Measurements from ENCODE around the gene MAP3K14. TPM values are rescaled to one million over a fixed set of nuclear protein-coding genes. Genes with fewer than 3 reads are reported as not detected.

MAP3K14 gene
- total and polyA plus RNA-seq, 4 donors = 1.2 to 7.8 (median 4.2) TPM

DNA sequence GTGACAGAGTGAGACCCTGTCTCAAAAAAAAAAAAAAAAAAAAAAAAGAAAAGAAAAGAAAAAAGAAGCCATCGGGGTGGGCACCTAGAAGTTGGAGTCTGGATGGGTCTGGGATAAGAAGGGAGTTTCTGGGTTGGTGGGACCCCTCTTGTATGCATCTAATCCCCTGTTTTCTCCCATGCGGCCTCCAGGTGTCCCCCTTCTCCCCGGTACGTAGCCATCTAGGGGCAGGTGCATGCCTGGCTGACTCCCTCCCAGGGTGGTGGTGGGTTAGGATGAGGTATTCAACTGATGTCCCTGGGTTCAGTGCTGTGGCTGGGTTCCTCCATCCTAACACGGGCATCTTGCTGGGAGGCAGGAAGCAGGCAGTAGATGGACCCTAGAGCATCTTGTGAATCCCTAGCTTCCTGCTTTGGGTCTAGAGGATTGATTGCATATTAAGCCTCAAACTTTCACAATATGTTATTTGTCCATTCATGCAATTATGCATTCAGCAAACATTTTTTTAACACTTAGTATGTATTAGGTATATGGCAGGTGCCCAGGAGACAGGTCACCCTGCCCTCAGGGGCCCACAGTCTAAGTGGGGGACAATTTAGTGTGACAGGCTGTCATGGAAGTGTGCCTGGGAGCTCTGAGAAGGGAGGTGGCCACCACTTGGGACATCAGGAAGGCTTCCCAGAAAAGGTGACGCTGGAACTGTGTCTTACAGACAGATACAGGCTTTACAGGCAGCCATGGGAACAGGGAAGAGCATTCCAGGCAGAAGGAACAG lies 82.0 kb downstream of the MAP3K14 start (continued):
- TF ChIP-seq, protein P1, sequence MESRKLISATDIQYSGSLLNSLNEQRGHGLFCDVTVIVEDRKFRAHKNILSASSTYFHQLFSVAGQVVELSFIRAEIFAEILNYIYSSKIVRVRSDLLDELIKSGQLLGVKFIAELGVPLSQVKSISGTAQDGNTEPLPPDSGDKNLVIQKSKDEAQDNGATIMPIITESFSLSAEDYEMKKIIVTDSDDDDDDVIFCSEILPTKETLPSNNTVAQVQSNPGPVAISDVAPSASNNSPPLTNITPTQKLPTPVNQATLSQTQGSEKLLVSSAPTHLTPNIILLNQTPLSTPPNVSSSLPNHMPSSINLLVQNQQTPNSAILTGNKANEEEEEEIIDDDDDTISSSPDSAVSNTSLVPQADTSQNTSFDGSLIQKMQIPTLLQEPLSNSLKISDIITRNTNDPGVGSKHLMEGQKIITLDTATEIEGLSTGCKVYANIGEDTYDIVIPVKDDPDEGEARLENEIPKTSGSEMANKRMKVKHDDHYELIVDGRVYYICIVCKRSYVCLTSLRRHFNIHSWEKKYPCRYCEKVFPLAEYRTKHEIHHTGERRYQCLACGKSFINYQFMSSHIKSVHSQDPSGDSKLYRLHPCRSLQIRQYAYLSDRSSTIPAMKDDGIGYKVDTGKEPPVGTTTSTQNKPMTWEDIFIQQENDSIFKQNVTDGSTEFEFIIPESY (IDR thresholded peaks at IDR 0.05) = no peak

DNA sequence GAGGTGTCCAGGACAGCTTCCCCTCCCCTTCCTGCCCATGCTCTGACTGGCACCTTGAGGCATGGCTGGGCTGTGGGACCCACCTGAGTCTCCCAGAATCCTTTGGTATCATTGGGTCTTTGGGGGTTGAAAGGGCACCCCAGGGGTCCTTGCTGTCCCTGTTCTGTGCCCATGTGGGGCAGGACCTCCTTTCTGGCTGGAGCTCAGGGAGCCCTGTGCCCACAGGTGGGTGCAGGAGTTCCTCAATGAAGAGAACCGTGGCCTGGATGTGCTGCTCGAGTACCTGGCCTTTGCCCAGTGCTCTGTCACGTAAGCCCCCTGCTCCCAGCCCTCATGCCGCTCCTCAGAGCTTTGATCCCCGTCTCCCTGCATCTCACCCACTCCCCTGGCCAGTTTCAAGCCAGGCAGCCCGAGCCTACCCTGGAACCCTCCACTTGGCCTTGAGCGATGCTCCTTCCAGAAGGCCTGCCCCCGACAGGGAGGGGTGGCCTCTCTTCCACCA lies 83.3 kb downstream of the MAP3K14 start:
- DNase-seq (ENCODE audit: low spot score) = no peak
- Histone ChIP-seq H3K27me3 (ENCODE audit: control insufficient read depth in 4 of 4, insufficient read depth in 4 of 4, low read length in 3 of 4) (no peaks in the 10 kb centered on the region), H3K36me3 (ENCODE audit: control insufficient read depth in 4 of 4, insufficient read depth in 3 of 4, low read depth in 1 of 4, low read length in 3 of 4) (no peaks in the 10 kb centered on the region), H3K27ac (ENCODE audit: low read depth in 1 of 2, low read length in 2 of 2) (no peak overlapping the region), H3K9ac (ENCODE audit: low read depth in 1 of 2, low read length in 2 of 2) (no peak overlapping the region), H3K9me3 (ENCODE audit: control insufficient read depth in 4 of 4, low read length in 3 of 4) (no peaks in the 10 kb centered on the region), H3K4me1 (ENCODE audit: control insufficient read depth in 4 of 4, insufficient read depth in 4 of 4, low read length in 3 of 4) (no peaks in the 10 kb centered on the region), H3K4me3 (ENCODE audit: low read depth in 1 of 3, low read length in 3 of 3) (no peak overlapping the region)
- TF ChIP-seq YY1 (IDR thresholded peaks at IDR 0.05) (no peak), HNF4A (conservative IDR thresholded peaks at IDR 0.05) (no peak), FOXA2 (IDR thresholded peaks at IDR 0.05) (no peak), RAD21 (IDR thresholded peaks at IDR 0.05) (no peak), NR2F2 (IDR thresholded peaks at IDR 0.05) (no peak), HNF4G (IDR thresholded peaks at IDR 0.05) (no peak), TAF1 (conservative IDR thresholded peaks at IDR 0.05) (no peak), FOXA1 (IDR thresholded peaks at IDR 0.05) (no peak), RXRA (IDR thresholded peaks at IDR 0.05) (no peak), GABPA (IDR thresholded peaks at IDR 0.05 in 1 of 2, conservative IDR thresholded peaks at IDR 0.05 in 1 of 2) (no peak), SP1 (IDR thresholded peaks at IDR 0.05) (no peak)
- TF ChIP-seq, protein P2, sequence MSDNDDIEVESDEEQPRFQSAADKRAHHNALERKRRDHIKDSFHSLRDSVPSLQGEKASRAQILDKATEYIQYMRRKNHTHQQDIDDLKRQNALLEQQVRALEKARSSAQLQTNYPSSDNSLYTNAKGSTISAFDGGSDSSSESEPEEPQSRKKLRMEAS (IDR thresholded peaks at IDR 0.05) = no peak
- TF ChIP-seq, protein P3, sequence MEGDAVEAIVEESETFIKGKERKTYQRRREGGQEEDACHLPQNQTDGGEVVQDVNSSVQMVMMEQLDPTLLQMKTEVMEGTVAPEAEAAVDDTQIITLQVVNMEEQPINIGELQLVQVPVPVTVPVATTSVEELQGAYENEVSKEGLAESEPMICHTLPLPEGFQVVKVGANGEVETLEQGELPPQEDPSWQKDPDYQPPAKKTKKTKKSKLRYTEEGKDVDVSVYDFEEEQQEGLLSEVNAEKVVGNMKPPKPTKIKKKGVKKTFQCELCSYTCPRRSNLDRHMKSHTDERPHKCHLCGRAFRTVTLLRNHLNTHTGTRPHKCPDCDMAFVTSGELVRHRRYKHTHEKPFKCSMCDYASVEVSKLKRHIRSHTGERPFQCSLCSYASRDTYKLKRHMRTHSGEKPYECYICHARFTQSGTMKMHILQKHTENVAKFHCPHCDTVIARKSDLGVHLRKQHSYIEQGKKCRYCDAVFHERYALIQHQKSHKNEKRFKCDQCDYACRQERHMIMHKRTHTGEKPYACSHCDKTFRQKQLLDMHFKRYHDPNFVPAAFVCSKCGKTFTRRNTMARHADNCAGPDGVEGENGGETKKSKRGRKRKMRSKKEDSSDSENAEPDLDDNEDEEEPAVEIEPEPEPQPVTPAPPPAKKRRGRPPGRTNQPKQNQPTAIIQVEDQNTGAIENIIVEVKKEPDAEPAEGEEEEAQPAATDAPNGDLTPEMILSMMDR (IDR thresholded peaks at IDR 0.05; ENCODE audit: low read depth, low read length, missing input control) = no peak
- TF ChIP-seq, protein P1 (IDR thresholded peaks at IDR 0.05) = no peak
- TF ChIP-seq, protein P4, sequence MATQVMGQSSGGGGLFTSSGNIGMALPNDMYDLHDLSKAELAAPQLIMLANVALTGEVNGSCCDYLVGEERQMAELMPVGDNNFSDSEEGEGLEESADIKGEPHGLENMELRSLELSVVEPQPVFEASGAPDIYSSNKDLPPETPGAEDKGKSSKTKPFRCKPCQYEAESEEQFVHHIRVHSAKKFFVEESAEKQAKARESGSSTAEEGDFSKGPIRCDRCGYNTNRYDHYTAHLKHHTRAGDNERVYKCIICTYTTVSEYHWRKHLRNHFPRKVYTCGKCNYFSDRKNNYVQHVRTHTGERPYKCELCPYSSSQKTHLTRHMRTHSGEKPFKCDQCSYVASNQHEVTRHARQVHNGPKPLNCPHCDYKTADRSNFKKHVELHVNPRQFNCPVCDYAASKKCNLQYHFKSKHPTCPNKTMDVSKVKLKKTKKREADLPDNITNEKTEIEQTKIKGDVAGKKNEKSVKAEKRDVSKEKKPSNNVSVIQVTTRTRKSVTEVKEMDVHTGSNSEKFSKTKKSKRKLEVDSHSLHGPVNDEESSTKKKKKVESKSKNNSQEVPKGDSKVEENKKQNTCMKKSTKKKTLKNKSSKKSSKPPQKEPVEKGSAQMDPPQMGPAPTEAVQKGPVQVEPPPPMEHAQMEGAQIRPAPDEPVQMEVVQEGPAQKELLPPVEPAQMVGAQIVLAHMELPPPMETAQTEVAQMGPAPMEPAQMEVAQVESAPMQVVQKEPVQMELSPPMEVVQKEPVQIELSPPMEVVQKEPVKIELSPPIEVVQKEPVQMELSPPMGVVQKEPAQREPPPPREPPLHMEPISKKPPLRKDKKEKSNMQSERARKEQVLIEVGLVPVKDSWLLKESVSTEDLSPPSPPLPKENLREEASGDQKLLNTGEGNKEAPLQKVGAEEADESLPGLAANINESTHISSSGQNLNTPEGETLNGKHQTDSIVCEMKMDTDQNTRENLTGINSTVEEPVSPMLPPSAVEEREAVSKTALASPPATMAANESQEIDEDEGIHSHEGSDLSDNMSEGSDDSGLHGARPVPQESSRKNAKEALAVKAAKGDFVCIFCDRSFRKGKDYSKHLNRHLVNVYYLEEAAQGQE (IDR thresholded peaks at IDR 0.05) = no peak
- TF ChIP-seq, protein P5, sequence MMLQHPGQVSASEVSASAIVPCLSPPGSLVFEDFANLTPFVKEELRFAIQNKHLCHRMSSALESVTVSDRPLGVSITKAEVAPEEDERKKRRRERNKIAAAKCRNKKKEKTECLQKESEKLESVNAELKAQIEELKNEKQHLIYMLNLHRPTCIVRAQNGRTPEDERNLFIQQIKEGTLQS (IDR thresholded peaks at IDR 0.05) = no peak
- WGBS = 89% methylated on average over 8 of the region's 8 CpGs

Measured in liver (tissue), 9 donors.